ENCODE measurements around the gene C8B.

The C8B gene

DNA sequence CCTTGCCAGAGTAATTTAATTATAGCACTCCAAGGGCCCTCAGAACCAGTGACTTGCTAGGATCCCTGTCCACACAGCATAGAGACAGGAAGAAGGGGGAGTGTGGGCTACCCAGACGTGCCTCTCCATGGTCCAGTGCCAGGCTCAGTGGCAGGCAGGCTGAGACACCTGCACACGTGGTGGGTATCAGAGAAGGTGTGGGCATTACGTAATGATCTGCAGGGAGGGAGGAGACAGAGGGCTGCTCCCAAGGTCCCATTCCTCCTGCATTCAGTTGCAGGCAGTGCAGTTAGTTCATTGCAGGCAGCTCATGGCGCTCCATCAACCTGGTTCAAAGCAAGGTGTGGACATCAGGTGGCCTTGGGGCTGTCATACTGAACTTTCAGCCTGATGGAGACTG is 49.9 kb downstream of the C8B start:
- TF ChIP-seq EZH2phosphoT487 (conservative IDR thresholded peaks at IDR 0.05; ENCODE audit: low read length), result no peak
- TF ChIP-seq, protein P1, sequence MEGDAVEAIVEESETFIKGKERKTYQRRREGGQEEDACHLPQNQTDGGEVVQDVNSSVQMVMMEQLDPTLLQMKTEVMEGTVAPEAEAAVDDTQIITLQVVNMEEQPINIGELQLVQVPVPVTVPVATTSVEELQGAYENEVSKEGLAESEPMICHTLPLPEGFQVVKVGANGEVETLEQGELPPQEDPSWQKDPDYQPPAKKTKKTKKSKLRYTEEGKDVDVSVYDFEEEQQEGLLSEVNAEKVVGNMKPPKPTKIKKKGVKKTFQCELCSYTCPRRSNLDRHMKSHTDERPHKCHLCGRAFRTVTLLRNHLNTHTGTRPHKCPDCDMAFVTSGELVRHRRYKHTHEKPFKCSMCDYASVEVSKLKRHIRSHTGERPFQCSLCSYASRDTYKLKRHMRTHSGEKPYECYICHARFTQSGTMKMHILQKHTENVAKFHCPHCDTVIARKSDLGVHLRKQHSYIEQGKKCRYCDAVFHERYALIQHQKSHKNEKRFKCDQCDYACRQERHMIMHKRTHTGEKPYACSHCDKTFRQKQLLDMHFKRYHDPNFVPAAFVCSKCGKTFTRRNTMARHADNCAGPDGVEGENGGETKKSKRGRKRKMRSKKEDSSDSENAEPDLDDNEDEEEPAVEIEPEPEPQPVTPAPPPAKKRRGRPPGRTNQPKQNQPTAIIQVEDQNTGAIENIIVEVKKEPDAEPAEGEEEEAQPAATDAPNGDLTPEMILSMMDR (IDR thresholded peaks at IDR 0.05; ENCODE audit: insufficient read depth, low read length, poor library complexity, severe bottlenecking), result no peak
- H3K79me2 ChIP-seq (ENCODE audit: insufficient read depth, low read length), result no peaks in the 10 kb centered on the region

DNA sequence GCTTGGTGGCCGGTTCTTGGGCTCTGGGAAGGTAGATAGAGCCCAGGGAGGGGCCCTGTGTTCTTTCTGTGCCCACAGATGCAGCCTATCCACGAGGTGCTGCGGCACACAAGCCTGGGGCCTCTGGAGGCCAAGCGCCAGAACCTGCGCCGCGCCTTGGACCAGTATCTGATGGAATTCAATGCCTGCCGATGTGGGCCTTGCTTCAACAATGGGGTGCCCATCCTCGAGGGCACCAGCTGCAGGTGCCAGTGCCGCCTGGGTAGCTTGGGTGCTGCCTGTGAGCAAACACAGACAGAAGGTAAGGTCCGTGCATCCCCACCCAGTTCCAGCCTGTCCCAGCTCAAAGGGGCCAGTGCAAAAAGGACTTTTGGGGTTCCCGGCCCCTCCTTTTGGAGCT is 53.5 kb downstream of the C8B start:
- H3K27ac ChIP-seq (ENCODE audit: low read depth, low read length), result no peak overlapping the region
- no peaks in the 10 kb centered on the region for H3K27me3 ChIP-seq (ENCODE audit: low read length)
- H3F3A ChIP-seq (ENCODE audit: insufficient read depth), result no peaks in the 10 kb centered on the region
- TF ChIP-seq, protein P1 (IDR thresholded peaks at IDR 0.05; ENCODE audit: insufficient read depth, low read length, poor library complexity, severe bottlenecking), result no peak
- no peak for TF ChIP-seq EZH2phosphoT487 (conservative IDR thresholded peaks at IDR 0.05; ENCODE audit: low read length)
- H4K20me1 ChIP-seq (ENCODE audit: low read depth, low read length), result no peaks in the 10 kb centered on the region
- H3K9me2 ChIP-seq (replicated peaks; ENCODE audit: insufficient read depth, low read length), result no peaks in the 10 kb centered on the region
- no peak overlapping the region for H3K9ac ChIP-seq (ENCODE audit: low read length)
- H3K9me3 ChIP-seq (ENCODE audit: insufficient read depth, low read length), result no peaks in the 10 kb centered on the region
- no peak overlapping the region for H2AFZ ChIP-seq (ENCODE audit: low read depth, low read length, severe bottlenecking)
- no peaks in the 10 kb centered on the region for H3K79me2 ChIP-seq (ENCODE audit: insufficient read depth, low read length)
- H3K36me3 ChIP-seq (ENCODE audit: low read length), result no peaks in the 10 kb centered on the region
- no peak overlapping the region for H3K4me3 ChIP-seq (ENCODE audit: insufficient read depth, low read length, poor library complexity, severe bottlenecking)
- H3K4me2 ChIP-seq (ENCODE audit: low read depth, low read length, poor library complexity, severe bottlenecking), result no peak overlapping the region

More for the DNA sequence above, 49.9 kb downstream of the C8B start:
- Histone ChIP-seq H3F3A (ENCODE audit: insufficient read depth) (no peaks in the 10 kb centered on the region), H3K4me3 (ENCODE audit: insufficient read depth, low read length, poor library complexity, severe bottlenecking) (no peak overlapping the region), H3K4me2 (ENCODE audit: low read depth, low read length, poor library complexity, severe bottlenecking) (no peak overlapping the region), H4K20me1 (ENCODE audit: low read depth, low read length) (no peaks in the 10 kb centered on the region), H3K9me2 (replicated peaks; ENCODE audit: insufficient read depth, low read length) (no peaks in the 10 kb centered on the region), H2AFZ (ENCODE audit: low read depth, low read length, severe bottlenecking) (no peak overlapping the region), H3K36me3 (ENCODE audit: low read length) (no peaks in the 10 kb centered on the region), H3K9me3 (ENCODE audit: insufficient read depth, low read length) (no peaks in the 10 kb centered on the region), H3K27me3 (ENCODE audit: low read length) (no peaks in the 10 kb centered on the region), H3K9ac (ENCODE audit: low read length) (no peak overlapping the region), H3K27ac (ENCODE audit: low read depth, low read length) (no peak overlapping the region)

DNA sequence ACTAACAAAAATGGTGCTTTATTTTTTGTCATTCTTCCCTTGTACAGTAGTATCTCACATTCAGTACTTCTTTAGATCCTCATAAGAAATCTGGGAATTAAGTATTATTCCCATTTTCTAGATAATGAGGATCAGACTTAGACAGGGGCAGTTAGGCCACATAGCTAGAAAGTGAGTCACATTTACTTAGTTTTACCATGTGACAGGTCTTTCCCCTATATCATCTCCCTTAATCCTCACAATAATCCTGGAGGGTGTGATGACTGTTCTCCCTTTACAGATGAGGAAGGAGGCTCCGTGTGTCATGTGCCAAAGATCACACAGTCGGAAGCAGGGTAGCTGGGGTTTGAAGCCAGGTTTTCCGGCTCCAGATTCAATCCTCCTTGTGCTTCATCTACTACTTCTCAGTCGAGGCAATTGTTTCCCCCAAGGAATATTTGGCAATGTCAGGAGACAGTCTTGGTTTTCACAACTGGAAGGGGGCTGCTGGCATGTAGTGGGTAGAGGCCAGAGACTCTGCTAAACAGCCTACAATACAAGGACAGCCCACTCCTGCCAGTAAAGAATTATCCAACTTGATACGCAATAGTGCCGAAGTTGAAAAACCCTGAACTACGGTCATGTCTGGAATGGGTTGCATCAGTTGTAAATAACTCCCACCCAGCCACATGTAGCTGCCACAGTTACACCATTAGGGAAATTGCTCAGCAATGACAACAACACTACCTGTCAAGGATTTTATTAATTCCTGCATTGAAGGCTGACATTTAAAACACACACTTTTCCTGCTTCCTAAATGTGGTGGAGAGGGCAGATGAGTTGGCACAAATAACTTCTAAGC is 54.5 kb downstream of the C8B start:
- no peaks in the 10 kb centered on the region for H3K36me3 ChIP-seq (ENCODE audit: low read length)
- TF ChIP-seq EZH2phosphoT487 (conservative IDR thresholded peaks at IDR 0.05; ENCODE audit: low read length), result no peak
- TF ChIP-seq, protein P1 (IDR thresholded peaks at IDR 0.05; ENCODE audit: insufficient read depth, low read length, poor library complexity, severe bottlenecking), result no peak
- H2AFZ ChIP-seq (ENCODE audit: low read depth, low read length, severe bottlenecking), result no peak overlapping the region
- H3K4me3 ChIP-seq (ENCODE audit: insufficient read depth, low read length, poor library complexity, severe bottlenecking), result no peak overlapping the region
- no peak overlapping the region for H3K4me2 ChIP-seq (ENCODE audit: low read depth, low read length, poor library complexity, severe bottlenecking)
- H3K27ac ChIP-seq (ENCODE audit: low read depth, low read length), result no peak overlapping the region
- no peaks in the 10 kb centered on the region for H3K27me3 ChIP-seq (ENCODE audit: low read length)
- no peaks in the 10 kb centered on the region for H4K20me1 ChIP-seq (ENCODE audit: low read depth, low read length)
- H3K9me2 ChIP-seq (replicated peaks; ENCODE audit: insufficient read depth, low read length), result no peaks in the 10 kb centered on the region
- H3K9ac ChIP-seq (ENCODE audit: low read length), result no peak overlapping the region
- no peaks in the 10 kb centered on the region for H3K9me3 ChIP-seq (ENCODE audit: insufficient read depth, low read length)
- H3K79me2 ChIP-seq (ENCODE audit: insufficient read depth, low read length), result no peaks in the 10 kb centered on the region
- H3F3A ChIP-seq (ENCODE audit: insufficient read depth), result no peaks in the 10 kb centered on the region
